Keratinocyte (primary cell): ENCODE measurements around the gene CDK14. TPM values are rescaled to one million over a fixed set of nuclear protein-coding genes. Genes with fewer than 3 reads are reported as not detected.

Source experiments
- DNase-seq: peaks from one replicate; pipeline ENCODE4 v3.0.0-alpha.2; 2011; ENCODE audit warnings: low read depth, missing footprints, low spot score
- FAIRE-seq: peaks from 2 replicates; lab custom pipeline; 2011; peaks lifted over from hg19 to GRCh38; lab: Jason Lieb, UNC
- H2AFZ ChIP-seq: 2 replicates; pipeline ENCODE4 v1.6.0; 2012; ENCODE audit warnings: low read length, control low read depth, inconsistent platforms; ENCODE audit not compliant: control insufficient read depth
- H3K27ac ChIP-seq: 2 replicates; pipeline ENCODE4 v1.5.1; 2011; ENCODE audit warnings: low read length; ENCODE audit not compliant: control insufficient read depth, insufficient read depth
- H3K27me3 ChIP-seq: 3 replicates; pipeline ENCODE4 v1.6.0; 2011; ENCODE audit warnings: low read length; ENCODE audit not compliant: control insufficient read depth, insufficient read depth; ENCODE audit errors: extremely low read depth
- H3K36me3 ChIP-seq, 2 experiments: 2 replicates in 1 of 2; 3 replicates in 1 of 2; pipeline ENCODE4 v1.5.1; 2011; ENCODE audit warnings: low read length in 2 of 2, mild to moderate bottlenecking in 1 of 2; ENCODE audit not compliant: control insufficient read depth in 2 of 2, insufficient read depth in 2 of 2; ENCODE audit errors: extremely low read depth in 1 of 2
- H3K4me1 ChIP-seq: 3 replicates; pipeline ENCODE4 v1.5.1; 2011; ENCODE audit warnings: low read length; ENCODE audit not compliant: control insufficient read depth, insufficient read depth; ENCODE audit errors: extremely low read depth
- H3K4me2 ChIP-seq: 3 replicates; pipeline ENCODE4 v1.6.0; 2011; ENCODE audit warnings: low read depth, low read length; ENCODE audit not compliant: control insufficient read depth, insufficient read depth; ENCODE audit errors: extremely low read depth
- H3K4me3 ChIP-seq, 3 experiments: fragments of 200-600 bp in 1 of 3; sonication (generic) in 1 of 3; 2 replicates in 2 of 3; 3 replicates in 1 of 3; pipeline ENCODE4 v1.5.1; 2011 to 2016; ENCODE audit warnings: low read length in 3 of 3, mild to moderate bottlenecking in 3 of 3, control low read depth in 2 of 3, inconsistent platforms in 1 of 3, low read depth in 1 of 3, mixed read lengths in 1 of 3, mixed run types in 1 of 3, moderate library complexity in 1 of 3; ENCODE audit not compliant: control insufficient read depth in 2 of 3, insufficient read depth in 2 of 3; ENCODE audit errors: extremely low read depth in 1 of 3
- H3K79me2 ChIP-seq: 2 replicates; pipeline ENCODE4 v1.6.0; 2012; ENCODE audit warnings: low read length; ENCODE audit not compliant: control insufficient read depth, insufficient read depth
- H3K9ac ChIP-seq: 3 replicates; pipeline ENCODE4 v1.6.0; 2011; ENCODE audit warnings: low read length; ENCODE audit not compliant: control insufficient read depth, insufficient read depth; ENCODE audit errors: extremely low read depth
- H3K9me1 ChIP-seq: 3 replicates; pipeline ENCODE4 v1.6.0; 2011; ENCODE audit warnings: low read length; ENCODE audit not compliant: control insufficient read depth, insufficient read depth; ENCODE audit errors: extremely low read depth
- H3K9me3 ChIP-seq: 2 replicates; pipeline ENCODE4 v1.5.1; 2012; ENCODE audit warnings: low read depth, low read length; ENCODE audit not compliant: control insufficient read depth
- H4K20me1 ChIP-seq: 3 replicates; pipeline ENCODE4 v1.6.0; 2011; ENCODE audit warnings: low read length; ENCODE audit not compliant: control insufficient read depth, insufficient read depth; ENCODE audit errors: extremely low read depth
- EZH2 ChIP-seq: IDR thresholded peaks from one replicate; pipeline ENCODE4 v1.6.1; 2012; ENCODE audit warnings: inconsistent platforms, mild to moderate bottlenecking, low read length, moderate library complexity
- dilution Hi-C: fragments of 300-500 bp; cut with MboI; formaldehyde crosslinking; loops from one replicate; pipeline ENCODE4 v1.7.0; 2020; ENCODE audit warnings: low sequenced_read_pairs; ENCODE audit not compliant: extremely low pct_ligation_motif_present
- polyA plus RNA-seq, 5 experiments: library from polyadenylated mRNA; depleted of rRNA in 3 of 5; stranded (reverse) in 3 of 5; stranded (forward) in 1 of 5; unstranded in 1 of 5; fragments of >200 nt; gene quantifications; 1 replicate in 1 of 5; 2 replicates in 3 of 5; 3 replicates in 1 of 5; pipeline versions ENCODE4 v1.2.1 to v1.2.3, GENCODE V29; 2011 to 2012; ENCODE audit warnings: missing spikeins in 2 of 5, low read depth in 1 of 5, low replicate concordance in 1 of 5
- TF ChIP-seq, protein P1 (sequence below), 3 experiments: IDR thresholded peaks in 1 of 3; conservative IDR thresholded peaks in 1 of 3; optimal IDR thresholded peaks in 1 of 3; 2 replicates in 2 of 3; 3 replicates in 1 of 3; pipeline versions ENCODE3 to v1.5.1; 2011; ENCODE audit warnings: low read length in 3 of 3, mild to moderate bottlenecking in 3 of 3, moderate library complexity in 2 of 3, control low read depth in 1 of 3, inconsistent platforms in 1 of 3; ENCODE audit not compliant: insufficient read depth in 2 of 3; ENCODE audit errors: extremely low read depth in 1 of 3

CDK14 gene
- polyA plus RNA-seq, 1 donor (not counting 4 experiments of a cell fraction or from before 2014, with no cell fraction given): 4.0 TPM

DNA sequence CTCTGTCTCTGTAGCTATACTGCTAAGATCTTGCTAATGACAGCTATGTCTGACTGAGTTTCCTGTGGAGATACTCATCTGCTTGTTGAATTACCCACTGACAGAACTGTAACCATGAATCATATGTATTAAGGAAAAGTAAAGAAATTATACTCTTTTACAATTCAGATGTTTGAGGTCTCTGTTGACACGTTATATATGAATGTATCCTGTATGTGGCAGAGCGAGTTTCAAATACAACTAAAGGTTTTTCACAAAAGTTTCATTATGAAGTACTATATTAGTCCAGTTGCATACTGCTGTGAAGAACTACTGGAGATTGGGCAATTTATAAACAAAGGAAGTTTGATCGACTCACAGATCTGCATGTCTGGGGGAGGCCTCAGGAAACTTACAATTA is 232.5 kb downstream of the CDK14 start:
- H3K4me2 ChIP-seq: no peak overlapping the region
- no peaks in the 10 kb centered on the region for H3K36me3 ChIP-seq
- no peak overlapping the region for H3K27ac ChIP-seq
- H3K9me3 ChIP-seq: no peaks in the 10 kb centered on the region
- no peak for FAIRE-seq
- dilution Hi-C loops: no loop called here
- no peaks in the 10 kb centered on the region for H4K20me1 ChIP-seq
- H3K79me2 ChIP-seq: no peaks in the 10 kb centered on the region
- H2AFZ ChIP-seq: no peak overlapping the region
- H3K9me1 ChIP-seq: no peaks in the 10 kb centered on the region
- DNase-seq: no peak
- no peak overlapping the region for H3K9ac ChIP-seq
- no peaks in the 10 kb centered on the region for H3K27me3 ChIP-seq
- no peak for TF ChIP-seq EZH2
- TF ChIP-seq, protein P1, sequence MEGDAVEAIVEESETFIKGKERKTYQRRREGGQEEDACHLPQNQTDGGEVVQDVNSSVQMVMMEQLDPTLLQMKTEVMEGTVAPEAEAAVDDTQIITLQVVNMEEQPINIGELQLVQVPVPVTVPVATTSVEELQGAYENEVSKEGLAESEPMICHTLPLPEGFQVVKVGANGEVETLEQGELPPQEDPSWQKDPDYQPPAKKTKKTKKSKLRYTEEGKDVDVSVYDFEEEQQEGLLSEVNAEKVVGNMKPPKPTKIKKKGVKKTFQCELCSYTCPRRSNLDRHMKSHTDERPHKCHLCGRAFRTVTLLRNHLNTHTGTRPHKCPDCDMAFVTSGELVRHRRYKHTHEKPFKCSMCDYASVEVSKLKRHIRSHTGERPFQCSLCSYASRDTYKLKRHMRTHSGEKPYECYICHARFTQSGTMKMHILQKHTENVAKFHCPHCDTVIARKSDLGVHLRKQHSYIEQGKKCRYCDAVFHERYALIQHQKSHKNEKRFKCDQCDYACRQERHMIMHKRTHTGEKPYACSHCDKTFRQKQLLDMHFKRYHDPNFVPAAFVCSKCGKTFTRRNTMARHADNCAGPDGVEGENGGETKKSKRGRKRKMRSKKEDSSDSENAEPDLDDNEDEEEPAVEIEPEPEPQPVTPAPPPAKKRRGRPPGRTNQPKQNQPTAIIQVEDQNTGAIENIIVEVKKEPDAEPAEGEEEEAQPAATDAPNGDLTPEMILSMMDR (optimal IDR thresholded peaks at IDR 0.05 in 1 of 3, IDR thresholded peaks at IDR 0.05 in 1 of 3, conservative IDR thresholded peaks at IDR 0.05 in 1 of 3; ENCODE audit: extremely low read depth in 1 of 3, insufficient read depth in 2 of 3, low read length in 3 of 3): no peak
- H3K4me1 ChIP-seq: no peaks in the 10 kb centered on the region
- H3K4me3 ChIP-seq: no peak overlapping the region

DNA sequence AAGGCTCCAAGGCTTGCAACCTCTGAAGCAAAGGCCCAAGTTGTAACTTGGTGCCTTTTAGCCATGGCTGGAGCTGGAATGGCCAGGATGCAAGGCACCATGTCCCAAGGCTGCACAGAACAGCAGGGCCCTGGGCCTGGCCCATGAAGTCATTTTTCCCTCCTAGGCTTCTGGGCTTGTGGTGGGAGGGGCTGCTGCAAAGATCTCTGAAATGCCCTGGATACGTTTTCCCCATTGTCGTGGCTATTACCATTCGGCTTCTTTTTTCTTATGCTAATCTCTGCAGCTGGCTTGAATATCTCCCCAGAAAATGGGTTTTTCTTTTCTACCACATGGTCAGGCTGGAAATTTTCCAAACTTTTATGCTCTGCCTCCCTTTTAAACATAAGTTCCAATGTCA is 234.2 kb downstream of the CDK14 start:
- H3K36me3 ChIP-seq: no peaks in the 10 kb centered on the region
- no peaks in the 10 kb centered on the region for H3K9me1 ChIP-seq
- no peaks in the 10 kb centered on the region for H3K79me2 ChIP-seq
- TF ChIP-seq EZH2: no peak
- FAIRE-seq: no peak
- no peaks in the 10 kb centered on the region for H3K27me3 ChIP-seq
- no peaks in the 10 kb centered on the region for H3K9me3 ChIP-seq
- H3K4me3 ChIP-seq: no peak overlapping the region
- no peak overlapping the region for H3K9ac ChIP-seq
- no peak for DNase-seq
- no peaks in the 10 kb centered on the region for H4K20me1 ChIP-seq
- no peak overlapping the region for H3K27ac ChIP-seq
- no peak overlapping the region for H3K4me2 ChIP-seq
- H3K4me1 ChIP-seq: no peaks in the 10 kb centered on the region
- dilution Hi-C loops: no loop called here
- H2AFZ ChIP-seq: no peak overlapping the region

DNA sequence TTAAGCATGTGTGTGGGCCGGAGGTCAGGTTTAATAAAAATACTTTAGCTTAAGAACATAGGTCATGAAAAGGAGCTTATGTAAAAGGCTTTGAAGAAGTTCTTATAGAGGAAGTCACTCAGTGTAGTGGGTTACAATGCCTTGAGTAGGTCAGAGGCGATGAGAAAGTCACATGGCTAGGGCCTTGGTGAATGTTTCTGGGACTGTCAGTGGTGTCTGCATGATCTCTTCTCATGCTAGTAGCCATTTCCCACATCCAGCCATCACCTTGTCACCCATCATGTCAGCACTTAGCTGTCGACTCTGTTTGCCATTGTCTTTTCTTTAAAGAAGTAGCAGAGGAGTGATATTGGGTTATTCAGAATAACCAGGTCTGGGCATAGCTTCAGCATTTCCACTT is 236.6 kb downstream of the CDK14 start:
- H3K79me2 ChIP-seq: no peaks in the 10 kb centered on the region

More for the DNA sequence above, 236.6 kb downstream of the CDK14 start:
- Histone ChIP-seq H4K20me1 (no peaks in the 10 kb centered on the region), H3K27ac (no peak overlapping the region), H3K4me3 (no peak overlapping the region), H3K36me3 (no peaks in the 10 kb centered on the region), H3K4me1 (no peaks in the 10 kb centered on the region), H3K9me1 (no peaks in the 10 kb centered on the region), H3K9me3 (no peaks in the 10 kb centered on the region), H3K4me2 (no peak overlapping the region), H3K27me3 (no peaks in the 10 kb centered on the region), H3K9ac (no peak overlapping the region), H2AFZ (no peak overlapping the region)
- dilution Hi-C loops: no loop called here
- TF ChIP-seq, protein P1 (optimal IDR thresholded peaks at IDR 0.05 in 1 of 3, IDR thresholded peaks at IDR 0.05 in 1 of 3, conservative IDR thresholded peaks at IDR 0.05 in 1 of 3; ENCODE audit: extremely low read depth in 1 of 3, insufficient read depth in 2 of 3, low read length in 3 of 3): no peak
- no peak for TF ChIP-seq EZH2
- DNase-seq: no peak
- no peak for FAIRE-seq
